ENCODE measurements around the gene COL11A1.

The COL11A1 gene

GRCh38 chr1:102978874-102979273 is 129.4 kb downstream of the COL11A1 start:
- no peak for DNase-seq (ENCODE audit: low read depth)
- TF ChIP-seq CTCF (conservative IDR thresholded peaks at IDR 0.05; ENCODE audit: control insufficient read depth, insufficient read depth, low read depth, low read length), result no peak
- H3K4me3 ChIP-seq (ENCODE audit: control insufficient read depth, low read depth, low read length), result no peak overlapping the region

GRCh38 chr1:102977292-102977691 is 131.0 kb downstream of the COL11A1 start:
- no peak for TF ChIP-seq CTCF (conservative IDR thresholded peaks at IDR 0.05; ENCODE audit: control insufficient read depth, insufficient read depth, low read depth, low read length)
- DNase-seq (ENCODE audit: low read depth), result no peak
- H3K4me3 ChIP-seq (ENCODE audit: control insufficient read depth, low read depth, low read length), result no peak overlapping the region

- DNase-seq (ENCODE audit: low read depth), result peak; percentile 79
- H3K4me3 ChIP-seq (ENCODE audit: control insufficient read depth, low read depth, low read length), result no peak overlapping the region
- peak; percentile 63 for TF ChIP-seq CTCF (conservative IDR thresholded peaks at IDR 0.05; ENCODE audit: control insufficient read depth, insufficient read depth, low read depth, low read length)
Measured at GRCh38 chr1:102970496-102971078, 137.7 kb downstream of the COL11A1 start.

GRCh38 chr1:102967786-102968185 is 140.5 kb downstream of the COL11A1 start:
- no peak for TF ChIP-seq CTCF (conservative IDR thresholded peaks at IDR 0.05; ENCODE audit: control insufficient read depth, insufficient read depth, low read depth, low read length)
- peak; percentile 23 for DNase-seq (ENCODE audit: low read depth)

GRCh38 chr1:102961549-102961948 is 146.8 kb downstream of the COL11A1 start:
- no peak for TF ChIP-seq CTCF (conservative IDR thresholded peaks at IDR 0.05; ENCODE audit: control insufficient read depth, insufficient read depth, low read depth, low read length)
- DNase-seq (ENCODE audit: low read depth), result no peak

More at GRCh38 chr1:102967786-102968185, 140.5 kb downstream of the COL11A1 start:
- H3K4me3 ChIP-seq (ENCODE audit: control insufficient read depth, low read depth, low read length), result no peak overlapping the region

GRCh38 chr1:102954576-102954975 is 153.7 kb downstream of the COL11A1 start:
- DNase-seq (ENCODE audit: low read depth), result no peak
- TF ChIP-seq CTCF (conservative IDR thresholded peaks at IDR 0.05; ENCODE audit: control insufficient read depth, insufficient read depth, low read depth, low read length), result no peak
- no peak overlapping the region for H3K4me3 ChIP-seq (ENCODE audit: control insufficient read depth, low read depth, low read length)

More at GRCh38 chr1:102961549-102961948, 146.8 kb downstream of the COL11A1 start:
- no peak overlapping the region for H3K4me3 ChIP-seq (ENCODE audit: control insufficient read depth, low read depth, low read length)

GRCh38 chr1:102952400-102952799 is 155.9 kb downstream of the COL11A1 start:
- DNase-seq (ENCODE audit: low read depth), result no peak
- no peak for TF ChIP-seq CTCF (conservative IDR thresholded peaks at IDR 0.05; ENCODE audit: control insufficient read depth, insufficient read depth, low read depth, low read length)
- no peak overlapping the region for H3K4me3 ChIP-seq (ENCODE audit: control insufficient read depth, low read depth, low read length)

Measured in fibroblast of mammary gland (primary cell).